Fibroblast of pulmonary artery (primary cell): ENCODE data around the gene C19orf73.
"Not testable (repeated sequence)": the region's sequence is repeated elsewhere in the genome, so short reads cannot be mapped to it uniquely, and the experiment has no call there.

Experiments used
- DNase-seq: peaks from one replicate; pipeline ENCODE4 v3.0.0-alpha.2; 2010; ENCODE audit warnings: low read depth
- H3K4me3 ChIP-seq: replicated peaks from 2 replicates; pipeline ENCODE4 v1.5.1; 2011; ENCODE audit warnings: low read depth, mild to moderate bottlenecking, control low read depth, low read length, moderate library complexity
- CTCF ChIP-seq: IDR thresholded peaks from 2 replicates; pipeline ENCODE4 v1.5.1; 2011; ENCODE audit warnings: mild to moderate bottlenecking, control low read depth, low read length, inconsistent platforms; ENCODE audit errors: missing control alignments

Gene C19orf73

GRCh38 chr19:49127674-49128544, 9.0 kb upstream of the C19orf73 start:
- peak; percentile 97 for DNase-seq
- H3K4me3 ChIP-seq = peak overlapping the region; percentile 41

GRCh38 chr19:49127225-49127624, 8.3 kb upstream of the C19orf73 start:
- H3K4me3 ChIP-seq, DNase-seq: not testable (repeated sequence)

More at GRCh38 chr19:49127674-49128544, 9.0 kb upstream of the C19orf73 start:
- TF ChIP-seq CTCF = no peak

- DNase-seq = no peak
- TF ChIP-seq CTCF = no peak
- H3K4me3 ChIP-seq = no peak overlapping the region
These were observed 7.6 kb upstream of the C19orf73 start for GRCh38 chr19:49126575-49126974.

- no peak overlapping the region for H3K4me3 ChIP-seq
- no peak for DNase-seq
- TF ChIP-seq CTCF = no peak
These were observed 6.2 kb upstream of the C19orf73 start for GRCh38 chr19:49125025-49125731.

- not testable (repeated sequence) for DNase-seq, H3K4me3 ChIP-seq
These were observed 4.3 kb upstream of the C19orf73 start for GRCh38 chr19:49123285-49123684.

GRCh38 chr19:49121841-49122240, 2.9 kb upstream of the C19orf73 start:
- DNase-seq = peak; percentile 35
- H3K4me3 ChIP-seq = not testable (repeated sequence)

- no peak for TF ChIP-seq CTCF
- no peak overlapping the region for H3K4me3 ChIP-seq
- no peak for DNase-seq
These were observed 1.9 kb upstream of the C19orf73 start for GRCh38 chr19:49120868-49121267.

- DNase-seq = no peak
- TF ChIP-seq CTCF = no peak
- no peak overlapping the region for H3K4me3 ChIP-seq
These were observed 1.4 kb upstream of the C19orf73 start for GRCh38 chr19:49120325-49120683.
